Measurements from ENCODE around the gene TM4SF4.

Gene TM4SF4

GRCh38 chr3:149515249-149515648, 40.8 kb downstream of the TM4SF4 start:
- no peak for DNase-seq

DNA sequence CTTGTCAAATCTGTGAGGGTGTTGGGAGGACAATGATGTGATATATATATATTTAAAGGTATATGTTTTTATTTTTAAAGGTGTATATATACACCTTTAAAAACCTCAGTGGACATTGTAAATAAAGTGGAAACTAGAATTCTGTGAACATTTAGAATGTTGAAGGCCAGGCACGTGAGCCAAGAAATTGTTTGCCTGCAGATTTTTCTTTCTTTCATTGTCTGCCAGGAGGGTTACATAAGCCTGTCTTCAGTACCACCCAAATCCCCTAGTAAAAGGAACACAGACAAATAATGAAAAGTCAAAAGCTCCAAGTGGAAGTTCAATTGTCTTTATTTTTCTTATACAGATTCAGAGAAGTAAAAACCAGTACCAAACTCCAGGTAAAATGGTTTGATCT, 42.4 kb downstream of the TM4SF4 start:
- DNase-seq: no peak

- DNase-seq: no peak
These were observed 45.4 kb downstream of the TM4SF4 start for GRCh38 chr3:149519912-149520311.

DNA sequence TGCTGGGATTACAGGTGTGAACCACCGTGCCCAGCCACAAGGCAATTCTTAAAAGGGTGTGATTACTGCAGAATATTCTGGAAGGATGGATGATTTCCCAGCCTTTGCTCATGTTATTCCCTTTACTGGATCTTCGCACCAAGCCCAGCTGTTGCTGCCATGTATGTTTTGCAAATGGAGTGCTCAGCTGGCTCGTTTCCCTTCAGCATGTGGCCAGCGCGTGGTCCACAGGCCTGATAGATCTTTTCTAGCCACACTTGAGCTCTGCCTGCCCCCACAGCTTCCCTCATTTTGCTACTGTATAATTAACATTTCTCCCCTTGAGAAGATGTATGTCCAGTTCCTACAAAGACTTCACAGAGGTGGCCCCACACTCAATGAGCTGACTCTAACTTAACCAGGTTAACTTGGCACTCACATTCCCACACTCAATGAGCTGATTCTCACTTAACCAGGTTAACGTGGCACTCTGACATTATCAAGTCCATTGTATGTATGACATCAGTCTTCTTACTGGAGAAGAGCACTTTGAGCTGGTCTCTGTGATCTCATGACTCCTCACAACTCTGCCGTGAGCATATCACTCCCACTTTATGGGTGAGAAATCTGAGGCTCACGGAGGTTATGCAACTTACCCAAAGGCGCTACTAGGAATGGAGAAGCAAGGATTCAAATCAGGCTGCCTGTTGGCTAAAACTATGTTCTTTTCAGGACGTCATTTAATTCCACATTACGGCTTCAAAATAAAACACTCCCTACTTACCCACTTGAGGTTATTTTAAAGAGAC, 49.2 kb downstream of the TM4SF4 start:
- DNase-seq: no peak

- no peak for DNase-seq
These were observed 53.2 kb downstream of the TM4SF4 start for GRCh38 chr3:149527531-149528339.

GRCh38 chr3:149528340-149528650, 53.8 kb downstream of the TM4SF4 start:
- DNase-seq: no peak

DNA sequence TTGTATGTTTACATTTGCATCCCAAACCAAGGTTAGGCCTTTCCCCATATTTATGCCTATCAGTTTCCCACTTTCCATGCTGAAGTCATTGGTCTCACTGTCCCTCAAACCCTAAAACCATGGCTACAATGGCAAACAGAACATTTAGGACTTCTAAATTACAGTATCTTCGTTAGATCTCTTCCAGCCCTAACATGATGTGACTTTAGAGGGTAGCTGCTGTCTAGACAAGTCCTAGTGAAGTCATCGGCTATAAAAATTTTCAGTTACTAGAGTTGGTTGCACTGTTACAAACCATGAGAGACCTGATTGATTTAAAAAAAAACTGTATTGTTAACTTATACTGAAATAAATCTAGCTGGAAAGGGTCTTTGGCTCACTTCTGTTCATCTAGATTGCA, 54.6 kb downstream of the TM4SF4 start:
- DNase-seq: no peak

DNA sequence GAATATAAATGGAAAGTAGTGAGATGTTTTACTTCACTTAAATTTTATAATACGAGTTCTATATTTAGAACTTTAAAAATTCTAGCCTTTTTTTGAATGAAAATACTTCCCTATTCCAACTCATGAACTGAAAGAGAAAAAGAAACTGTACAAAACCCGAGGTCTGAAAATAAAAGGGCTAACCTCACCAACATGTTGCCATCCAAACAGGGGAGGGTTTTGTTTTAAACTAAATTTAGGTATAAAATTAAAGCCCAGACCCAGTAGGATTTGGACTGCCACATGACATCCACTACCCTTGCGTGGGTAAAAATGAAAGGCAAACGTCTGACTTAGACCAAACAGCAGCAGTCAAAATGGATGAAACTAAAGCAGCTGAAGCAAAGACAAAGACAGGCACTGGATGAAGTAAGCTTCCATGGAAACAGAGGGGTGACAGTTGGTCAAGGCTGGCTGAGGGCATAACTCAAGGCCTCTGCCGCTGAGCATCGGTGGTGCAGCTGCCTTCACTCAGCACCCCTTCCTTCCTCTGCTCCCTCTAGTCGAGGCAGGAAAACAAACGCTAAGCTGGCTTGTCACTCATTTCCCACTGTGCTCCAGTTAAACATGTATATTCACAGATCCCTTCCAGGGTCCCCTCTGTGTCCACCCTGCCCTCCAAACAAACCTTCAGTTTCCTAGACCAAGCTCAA, 58.1 kb downstream of the TM4SF4 start:
- DNase-seq: no peak

DNA sequence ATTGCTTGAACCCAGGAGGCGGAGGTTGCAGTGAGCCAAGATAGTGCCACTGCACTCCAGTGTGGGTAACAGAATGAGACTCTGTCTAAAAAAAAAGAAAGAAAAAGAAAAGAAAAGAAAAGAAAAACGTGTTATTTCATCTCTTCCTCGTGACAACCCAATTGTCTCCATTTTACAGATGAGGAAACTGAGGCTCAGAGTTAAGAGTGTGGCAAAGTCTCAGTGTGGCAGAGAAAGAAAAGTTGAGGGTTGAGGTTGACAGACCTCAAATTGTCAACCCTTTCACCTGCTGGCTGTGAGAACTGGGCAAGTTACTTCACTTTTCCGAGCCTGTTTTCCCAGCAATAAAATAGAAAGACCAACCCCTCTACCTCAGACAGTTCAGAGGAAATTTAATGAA, 59.6 kb downstream of the TM4SF4 start:
- DNase-seq: no peak

GRCh38 chr3:149534671-149535332, 60.3 kb downstream of the TM4SF4 start:
- no peak for DNase-seq

DNA sequence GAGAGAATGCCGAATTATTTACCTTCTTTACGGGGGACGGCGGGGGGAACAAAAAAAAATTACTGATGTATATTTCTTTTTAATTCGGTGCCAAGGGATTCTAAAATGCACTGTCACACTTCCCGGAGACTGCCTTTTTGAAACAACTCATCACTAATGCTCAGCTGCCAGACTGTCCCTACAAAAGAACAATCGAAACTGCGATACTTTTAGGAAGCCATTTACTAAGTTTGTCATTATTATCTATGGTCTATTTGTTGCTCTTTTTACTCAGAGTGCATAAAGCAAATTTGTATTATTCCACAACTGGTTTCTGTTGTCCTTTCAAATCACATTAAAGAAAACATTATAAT, 60.8 kb downstream of the TM4SF4 start:
- DNase-seq: no peak

- DNase-seq: no peak
These were observed 61.9 kb downstream of the TM4SF4 start for GRCh38 chr3:149536429-149536828.

DNA sequence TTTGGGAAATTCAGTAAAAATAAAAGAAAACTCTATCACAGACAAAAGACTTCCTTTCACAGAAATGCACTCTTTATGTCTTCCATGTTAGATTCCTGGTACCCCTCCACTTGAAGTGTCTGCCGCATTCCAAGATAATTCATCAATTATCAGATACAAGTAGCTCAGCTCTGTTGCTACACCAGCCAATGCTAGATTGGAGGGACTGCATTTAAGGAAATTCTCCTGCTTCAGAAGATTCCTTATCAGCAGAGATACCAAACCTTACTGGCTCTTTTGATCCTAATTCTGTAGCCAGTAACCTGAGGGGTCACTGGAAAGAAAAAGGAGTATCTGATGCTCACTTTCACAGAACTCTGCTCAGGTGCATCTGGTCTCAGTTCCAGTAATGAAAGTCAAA, 63.9 kb downstream of the TM4SF4 start:
- DNase-seq: no peak

- DNase-seq: no peak
These were observed 66.6 kb downstream of the TM4SF4 start for GRCh38 chr3:149541091-149541491.

- DNase-seq: no peak
These were observed 68.1 kb downstream of the TM4SF4 start for GRCh38 chr3:149542375-149543312.

- DNase-seq: no peak
These were observed 70.6 kb downstream of the TM4SF4 start for GRCh38 chr3:149545049-149545448.

DNA sequence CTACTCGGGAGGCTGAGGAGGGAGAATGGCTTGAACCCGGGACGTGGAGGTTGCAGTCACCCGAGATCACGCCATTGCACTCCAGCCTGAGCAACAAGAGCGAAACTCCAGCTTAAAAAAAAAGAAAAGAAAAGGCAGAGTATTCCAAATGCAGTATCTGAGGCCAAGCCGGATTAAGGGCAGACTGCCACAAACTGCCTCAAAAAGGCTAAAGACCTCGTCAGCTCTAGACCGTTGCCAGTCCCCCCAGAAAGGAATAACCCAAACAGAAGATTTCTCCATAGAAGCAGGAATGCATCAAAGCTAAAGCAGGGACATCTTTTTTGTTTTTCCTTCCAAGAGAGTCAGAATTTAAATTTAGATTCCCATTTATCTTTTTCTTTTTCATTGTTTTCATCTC, 72.9 kb downstream of the TM4SF4 start:
- DNase-seq: no peak

DNA sequence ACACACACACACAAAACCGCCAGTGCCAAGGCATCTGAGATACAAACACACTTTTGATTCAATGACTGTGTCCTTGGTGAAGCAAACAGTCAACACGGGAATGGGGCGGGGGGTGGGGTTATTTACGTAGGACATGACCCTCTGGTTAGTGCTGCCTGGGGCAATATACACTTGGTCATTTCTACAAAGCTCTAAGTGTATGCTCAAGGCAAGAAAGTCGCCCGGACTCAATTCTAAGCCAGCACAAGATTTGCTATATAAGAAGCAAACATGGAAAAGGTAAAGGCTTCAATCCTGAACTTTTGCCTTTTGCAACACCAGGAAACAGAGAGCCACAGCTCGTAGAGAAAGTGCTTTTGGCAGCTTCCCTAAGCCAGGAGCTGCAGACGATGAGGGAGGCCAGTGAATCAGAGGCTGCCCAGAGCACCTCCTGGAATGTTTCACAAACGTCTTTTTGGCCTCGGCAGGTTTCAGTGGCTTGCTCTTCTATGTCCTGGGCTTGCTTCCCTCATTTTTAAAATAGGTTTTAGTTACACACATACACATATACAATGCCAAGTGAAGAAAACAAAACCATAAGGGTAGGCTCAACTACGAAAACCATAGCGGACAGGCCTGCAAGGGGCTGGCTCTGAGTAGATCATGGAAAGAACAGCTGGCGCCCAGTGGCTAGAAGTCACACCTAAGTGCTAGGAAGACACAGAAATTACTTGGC, 73.6 kb downstream of the TM4SF4 start:
- no peak for DNase-seq

GRCh38 chr3:149548669-149549065, 74.2 kb downstream of the TM4SF4 start:
- no peak for DNase-seq

GRCh38 chr3:149551500-149551899, 77.0 kb downstream of the TM4SF4 start:
- DNase-seq: no peak

DNA sequence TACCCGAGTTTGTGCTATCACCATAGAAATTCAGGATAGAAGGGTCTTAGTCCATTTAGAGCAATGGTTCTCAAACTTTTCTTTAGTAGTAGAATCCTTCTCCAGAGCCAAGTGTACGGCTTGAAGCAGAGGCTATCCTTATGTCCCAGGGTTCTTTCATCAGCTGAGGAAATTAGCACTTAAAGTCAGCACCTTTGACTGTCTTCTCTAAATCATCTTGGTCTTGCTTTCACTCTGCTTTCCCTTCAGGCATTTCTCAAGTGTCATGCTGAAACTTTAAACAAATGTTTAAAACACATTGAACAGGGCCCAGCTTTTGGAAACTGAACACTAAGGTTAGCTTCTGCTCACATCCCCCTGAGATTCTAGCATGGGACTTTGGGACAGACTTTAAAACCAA, 78.2 kb downstream of the TM4SF4 start:
- no peak for DNase-seq
